Neuronal stem cell (in vitro differentiated cells): ENCODE data around the gene CCM2.

Experiments
- DNase-seq: peaks from one replicate; pipeline ENCODE4 v3.0.0-alpha.2; 2013; ENCODE audit warnings: low spot score
- H2AFZ ChIP-seq: one replicate; pipeline ENCODE4 v1.6.1; 2013; ENCODE audit warnings: mild to moderate bottlenecking, low read length, inconsistent platforms
- H2AK5ac ChIP-seq: 2 replicates; pipeline ENCODE4 v1.6.1; 2013; ENCODE audit warnings: low read depth, mild to moderate bottlenecking, inconsistent platforms, low read length, moderate library complexity, mixed read lengths
- H2BK120ac ChIP-seq: 2 replicates; pipeline ENCODE4 v1.6.1; 2013; ENCODE audit warnings: low read depth, mild to moderate bottlenecking, inconsistent platforms, low read length, moderate library complexity, mixed read lengths
- H2BK12ac ChIP-seq: one replicate; pipeline ENCODE4 v1.6.1; 2013; ENCODE audit warnings: low read length, inconsistent platforms
- H2BK15ac ChIP-seq: 2 replicates; pipeline ENCODE4 v1.6.1; 2013; ENCODE audit warnings: mild to moderate bottlenecking, low read length, inconsistent platforms, mixed read lengths
- H2BK5ac ChIP-seq: one replicate; pipeline ENCODE4 v1.6.1; 2013; ENCODE audit warnings: inconsistent platforms, mild to moderate bottlenecking, low read length, moderate library complexity
- H3K14ac ChIP-seq: one replicate; pipeline ENCODE4 v1.6.1; 2013; ENCODE audit warnings: low read length, inconsistent platforms
- H3K18ac ChIP-seq: 2 replicates; pipeline ENCODE4 v1.6.1; 2013; ENCODE audit warnings: low read length, inconsistent platforms
- H3K23ac ChIP-seq: 2 replicates; pipeline ENCODE4 v1.6.1; 2013; ENCODE audit warnings: low read depth, mild to moderate bottlenecking, mixed read lengths, low read length, inconsistent platforms; ENCODE audit not compliant: poor library complexity
- H3K27ac ChIP-seq: replicated peaks from 3 replicates; pipeline ENCODE4 v1.5.1; 2013; ENCODE audit warnings: low read length, inconsistent platforms
- H3K27me3 ChIP-seq, 3 experiments: 2 replicates each; pipeline ENCODE4 v1.6.1; 2013; ENCODE audit warnings: low read length in 3 of 3, mild to moderate bottlenecking in 2 of 3, inconsistent platforms in 1 of 3, low read depth in 1 of 3, mixed read lengths in 1 of 3, moderate library complexity in 1 of 3; ENCODE audit not compliant: control insufficient read depth in 3 of 3, insufficient read depth in 3 of 3
- H3K36me3 ChIP-seq, 2 donors: replicated peaks in 1 of 2; 2 replicates each; pipeline ENCODE4 v1.6.1; 2013; ENCODE audit warnings: low read length in 2 of 2; ENCODE audit not compliant: control insufficient read depth in 2 of 2, insufficient read depth in 2 of 2
- H3K4ac ChIP-seq: 2 replicates; pipeline ENCODE4 v1.6.1; 2013; ENCODE audit warnings: inconsistent platforms, mild to moderate bottlenecking, low read length, moderate library complexity
- H3K4me1 ChIP-seq, 2 donors: 1 replicate in 1 of 2; 2 replicates in 1 of 2; pipeline ENCODE4 v1.6.1; 2013; ENCODE audit warnings: low read length in 2 of 2, low read depth in 1 of 2; ENCODE audit not compliant: control insufficient read depth in 2 of 2, insufficient read depth in 1 of 2
- H3K4me2 ChIP-seq: one replicate; pipeline ENCODE4 v1.6.1; 2013; ENCODE audit warnings: mild to moderate bottlenecking, low read length, inconsistent platforms; ENCODE audit not compliant: insufficient read depth, poor library complexity, severe bottlenecking
- H3K4me3 ChIP-seq, 2 donors: 2 replicates each; pipeline ENCODE4 v1.5.1; 2013; ENCODE audit warnings: low read length in 2 of 2, mild to moderate bottlenecking in 2 of 2, inconsistent platforms in 1 of 2, moderate library complexity in 1 of 2
- H3K79me1 ChIP-seq: one replicate; pipeline ENCODE4 v1.6.1; 2013; ENCODE audit warnings: low read depth, mild to moderate bottlenecking, inconsistent platforms, low read length, moderate library complexity
- H3K9ac ChIP-seq: one replicate; pipeline ENCODE4 v1.6.1; 2013; ENCODE audit warnings: mild to moderate bottlenecking, low read depth, low read length, inconsistent platforms; ENCODE audit not compliant: poor library complexity
- H3K9me3 ChIP-seq, 2 donors: replicated peaks in 1 of 2; 2 replicates each; pipeline versions ENCODE3 to v1.6.1; 2013; ENCODE audit warnings: low read length in 2 of 2, mild to moderate bottlenecking in 2 of 2, inconsistent platforms in 1 of 2, low read depth in 1 of 2, mixed read lengths in 1 of 2, moderate library complexity in 1 of 2; ENCODE audit not compliant: control insufficient read depth in 2 of 2, insufficient read depth in 1 of 2
- H4K8ac ChIP-seq: one replicate; pipeline ENCODE4 v1.6.1; 2013; ENCODE audit warnings: low read depth, mild to moderate bottlenecking, inconsistent platforms, low read length, moderate library complexity
- H4K91ac ChIP-seq: one replicate; pipeline ENCODE4 v1.6.1; 2013; ENCODE audit warnings: low read length, low read depth, mild to moderate bottlenecking, inconsistent platforms; ENCODE audit not compliant: poor library complexity
- WGBS, 2 donors: extraction: QIAGEN DNeasy Blood & Tissue Kit; methylation state at CpG; one replicate each; pipeline ENCODE4 v1.1.7; 2013; ENCODE audit warnings: missing lambda C conversion rate in 2 of 2, mixed read lengths in 1 of 2; ENCODE audit not compliant: insufficient read length in 2 of 2, insufficient replicate concordance in 1 of 2; ENCODE audit errors: extremely low coverage in 2 of 2; 5-methylcytosine and 5-hydroxymethylcytosine counted together

CCM2 gene

GRCh38 chr7:45028138-45028919 lies 28.3 kb downstream of the CCM2 start:
- Histone ChIP-seq H3K4me2 (no peak overlapping the region), H4K8ac (no peak overlapping the region), H3K27ac (no peak overlapping the region), H3K4me1 (peaks cover 0 to under 1% of the 10 kb centered on the region in 2 donors), H2BK5ac (no peak overlapping the region), H3K23ac (no peak overlapping the region), H2BK12ac (no peak overlapping the region), H3K4me3 (no peak overlapping the region), H3K14ac (no peak overlapping the region), H3K79me1 (peaks cover 5% of the 10 kb centered on the region), H2AK5ac (no peak overlapping the region), H2BK120ac (no peak overlapping the region), H3K4ac (no peak overlapping the region), H4K91ac (no peak overlapping the region), H2AFZ (no peak overlapping the region), H3K36me3 (peaks cover 6 to 24% of the 10 kb centered on the region in 2 donors), H3K9me3 (peaks cover 0 to 7% of the 10 kb centered on the region in 2 donors), H3K27me3 (no peaks in the 10 kb centered on the region), H2BK15ac (no peak overlapping the region), H3K9ac (no peak overlapping the region), H3K18ac (no peak overlapping the region)
- no peak for DNase-seq
- no CpG with 5 or more reads among the region's 17 CpGs for WGBS, 2 donors

- Histone ChIP-seq H2AFZ (no peak overlapping the region), H3K18ac (no peak overlapping the region), H3K9me3 (peaks cover 0 to 4% of the 10 kb centered on the region in 2 donors), H3K14ac (no peak overlapping the region), H2AK5ac (no peak overlapping the region), H3K23ac (no peak overlapping the region), H2BK12ac (no peak overlapping the region), H3K4me3 (no peak overlapping the region), H3K27me3 (no peaks in the 10 kb centered on the region), H2BK15ac (no peak overlapping the region), H2BK120ac (no peak overlapping the region), H3K4me1 (peaks cover 0 to 2% of the 10 kb centered on the region in 2 donors), H3K79me1 (peaks cover 5% of the 10 kb centered on the region), H3K36me3 (peaks cover 6 to 24% of the 10 kb centered on the region in 2 donors), H3K9ac (no peak overlapping the region), H3K4ac (no peak overlapping the region), H3K4me2 (no peak overlapping the region), H4K91ac (no peak overlapping the region), H3K27ac (no peak overlapping the region), H4K8ac (no peak overlapping the region), H2BK5ac (no peak overlapping the region)
- DNase-seq = no peak
- no CpG with 5 or more reads among the region's 7 CpGs for WGBS, 2 donors
Observed at GRCh38 chr7:45028920-45029344, 28.9 kb downstream of the CCM2 start.

- Histone ChIP-seq H3K9ac (no peak overlapping the region), H3K4me1 (peaks cover 0 to 11% of the 10 kb centered on the region in 2 donors), H3K23ac (no peak overlapping the region), H3K9me3 (no peaks in the 10 kb centered on the region), H2BK15ac (no peak overlapping the region), H4K8ac (no peak overlapping the region), H4K91ac (no peak overlapping the region), H2AFZ (no peak overlapping the region), H2AK5ac (no peak overlapping the region), H3K27me3 (no peaks in the 10 kb centered on the region), H3K36me3 (peaks cover 6 to 17% of the 10 kb centered on the region in 2 donors), H3K27ac (no peak overlapping the region), H2BK5ac (no peak overlapping the region), H3K4me2 (no peak overlapping the region), H2BK12ac (no peak overlapping the region), H2BK120ac (no peak overlapping the region), H3K4me3 (no peak overlapping the region), H3K18ac (no peak overlapping the region), H3K14ac (no peak overlapping the region), H3K79me1 (peaks cover 6% of the 10 kb centered on the region), H3K4ac (no peak overlapping the region)
- no peak for DNase-seq
- WGBS, 2 donors = no CpG with 5 or more reads among the region's 4 CpGs
Observed at GRCh38 chr7:45031829-45032228, 31.8 kb downstream of the CCM2 start.

- no peak overlapping the region for H2AFZ ChIP-seq
- H3K27ac ChIP-seq = no peak overlapping the region
- H3K9ac ChIP-seq = no peak overlapping the region
- WGBS, 2 donors = no CpG with 5 or more reads among the region's 4 CpGs
- DNase-seq = no peak
- H3K23ac ChIP-seq = no peak overlapping the region
- H3K27me3 ChIP-seq = no peaks in the 10 kb centered on the region
- H3K18ac ChIP-seq = peak overlapping the region; percentile 44
- peak overlapping the region; percentile 46 for H2BK12ac ChIP-seq
- H2BK120ac ChIP-seq = no peak overlapping the region
- H3K36me3 ChIP-seq = peaks cover 6 to 11% of the 10 kb centered on the region in 2 donors
- no peak overlapping the region for H4K91ac ChIP-seq
- H3K4ac ChIP-seq = no peak overlapping the region
- no peak overlapping the region for H2BK15ac ChIP-seq
- H3K9me3 ChIP-seq = no peaks in the 10 kb centered on the region
- H2BK5ac ChIP-seq = no peak overlapping the region
- H4K8ac ChIP-seq = no peak overlapping the region
- no peak overlapping the region for H3K14ac ChIP-seq
- H3K4me1 ChIP-seq = peaks cover 0 to 15% of the 10 kb centered on the region in 2 donors
- H3K4me3 ChIP-seq = no peak overlapping the region
- H3K79me1 ChIP-seq = peaks cover 6% of the 10 kb centered on the region
- no peak overlapping the region for H2AK5ac ChIP-seq
- H3K4me2 ChIP-seq = no peak overlapping the region
Observed at GRCh38 chr7:45032421-45032820, 32.4 kb downstream of the CCM2 start.
